Keratinocyte (primary cell): ENCODE measurements around the gene PAM16. TPM values are rescaled to one million over a fixed set of nuclear protein-coding genes. Genes with fewer than 3 reads are reported as not detected.

ENCODE experiments used
- DNase-seq: peaks from one replicate; pipeline ENCODE4 v3.0.0-alpha.2; 2011; ENCODE audit warnings: low read depth, missing footprints, low spot score
- FAIRE-seq: peaks from 2 replicates; lab custom pipeline; 2011; peaks lifted over from hg19 to GRCh38; lab: Jason Lieb, UNC
- H2AFZ ChIP-seq: 2 replicates; pipeline ENCODE4 v1.6.0; 2012; ENCODE audit warnings: low read length, control low read depth, inconsistent platforms; ENCODE audit not compliant: control insufficient read depth
- H3K27ac ChIP-seq: 2 replicates; pipeline ENCODE4 v1.5.1; 2011; ENCODE audit warnings: low read length; ENCODE audit not compliant: control insufficient read depth, insufficient read depth
- H3K27me3 ChIP-seq: 3 replicates; pipeline ENCODE4 v1.6.0; 2011; ENCODE audit warnings: low read length; ENCODE audit not compliant: control insufficient read depth, insufficient read depth; ENCODE audit errors: extremely low read depth
- H3K36me3 ChIP-seq, 2 experiments: 2 replicates in 1 of 2; 3 replicates in 1 of 2; pipeline ENCODE4 v1.5.1; 2011; ENCODE audit warnings: low read length in 2 of 2, mild to moderate bottlenecking in 1 of 2; ENCODE audit not compliant: control insufficient read depth in 2 of 2, insufficient read depth in 2 of 2; ENCODE audit errors: extremely low read depth in 1 of 2
- H3K4me1 ChIP-seq: 3 replicates; pipeline ENCODE4 v1.5.1; 2011; ENCODE audit warnings: low read length; ENCODE audit not compliant: control insufficient read depth, insufficient read depth; ENCODE audit errors: extremely low read depth
- H3K4me2 ChIP-seq: 3 replicates; pipeline ENCODE4 v1.6.0; 2011; ENCODE audit warnings: low read depth, low read length; ENCODE audit not compliant: control insufficient read depth, insufficient read depth; ENCODE audit errors: extremely low read depth
- H3K4me3 ChIP-seq, 3 experiments: fragments of 200-600 bp in 1 of 3; sonication (generic) in 1 of 3; 2 replicates in 2 of 3; 3 replicates in 1 of 3; pipeline ENCODE4 v1.5.1; 2011 to 2016; ENCODE audit warnings: low read length in 3 of 3, mild to moderate bottlenecking in 3 of 3, control low read depth in 2 of 3, inconsistent platforms in 1 of 3, low read depth in 1 of 3, mixed read lengths in 1 of 3, mixed run types in 1 of 3, moderate library complexity in 1 of 3; ENCODE audit not compliant: control insufficient read depth in 2 of 3, insufficient read depth in 2 of 3; ENCODE audit errors: extremely low read depth in 1 of 3
- H3K79me2 ChIP-seq: 2 replicates; pipeline ENCODE4 v1.6.0; 2012; ENCODE audit warnings: low read length; ENCODE audit not compliant: control insufficient read depth, insufficient read depth
- H3K9ac ChIP-seq: 3 replicates; pipeline ENCODE4 v1.6.0; 2011; ENCODE audit warnings: low read length; ENCODE audit not compliant: control insufficient read depth, insufficient read depth; ENCODE audit errors: extremely low read depth
- H3K9me1 ChIP-seq: 3 replicates; pipeline ENCODE4 v1.6.0; 2011; ENCODE audit warnings: low read length; ENCODE audit not compliant: control insufficient read depth, insufficient read depth; ENCODE audit errors: extremely low read depth
- H3K9me3 ChIP-seq: 2 replicates; pipeline ENCODE4 v1.5.1; 2012; ENCODE audit warnings: low read depth, low read length; ENCODE audit not compliant: control insufficient read depth
- H4K20me1 ChIP-seq: 3 replicates; pipeline ENCODE4 v1.6.0; 2011; ENCODE audit warnings: low read length; ENCODE audit not compliant: control insufficient read depth, insufficient read depth; ENCODE audit errors: extremely low read depth
- EZH2 ChIP-seq: IDR thresholded peaks from one replicate; pipeline ENCODE4 v1.6.1; 2012; ENCODE audit warnings: inconsistent platforms, mild to moderate bottlenecking, low read length, moderate library complexity
- dilution Hi-C: fragments of 300-500 bp; cut with MboI; formaldehyde crosslinking; loops from one replicate; pipeline ENCODE4 v1.7.0; 2020; ENCODE audit warnings: low sequenced_read_pairs; ENCODE audit not compliant: extremely low pct_ligation_motif_present
- polyA plus RNA-seq, 5 experiments: library from polyadenylated mRNA; depleted of rRNA in 3 of 5; stranded (reverse) in 3 of 5; stranded (forward) in 1 of 5; unstranded in 1 of 5; fragments of >200 nt; gene quantifications; 1 replicate in 1 of 5; 2 replicates in 3 of 5; 3 replicates in 1 of 5; pipeline versions ENCODE4 v1.2.1 to v1.2.3, GENCODE V29; 2011 to 2012; ENCODE audit warnings: missing spikeins in 2 of 5, low read depth in 1 of 5, low replicate concordance in 1 of 5
- TF ChIP-seq, protein P1 (sequence below), 3 experiments: IDR thresholded peaks in 1 of 3; conservative IDR thresholded peaks in 1 of 3; optimal IDR thresholded peaks in 1 of 3; 2 replicates in 2 of 3; 3 replicates in 1 of 3; pipeline versions ENCODE3 to v1.5.1; 2011; ENCODE audit warnings: low read length in 3 of 3, mild to moderate bottlenecking in 3 of 3, moderate library complexity in 2 of 3, control low read depth in 1 of 3, inconsistent platforms in 1 of 3; ENCODE audit not compliant: insufficient read depth in 2 of 3; ENCODE audit errors: extremely low read depth in 1 of 3

The PAM16 gene
- polyA plus RNA-seq, 1 donor (not counting 4 experiments of a cell fraction or from before 2014, with no cell fraction given), result 32.7 TPM

DNA sequence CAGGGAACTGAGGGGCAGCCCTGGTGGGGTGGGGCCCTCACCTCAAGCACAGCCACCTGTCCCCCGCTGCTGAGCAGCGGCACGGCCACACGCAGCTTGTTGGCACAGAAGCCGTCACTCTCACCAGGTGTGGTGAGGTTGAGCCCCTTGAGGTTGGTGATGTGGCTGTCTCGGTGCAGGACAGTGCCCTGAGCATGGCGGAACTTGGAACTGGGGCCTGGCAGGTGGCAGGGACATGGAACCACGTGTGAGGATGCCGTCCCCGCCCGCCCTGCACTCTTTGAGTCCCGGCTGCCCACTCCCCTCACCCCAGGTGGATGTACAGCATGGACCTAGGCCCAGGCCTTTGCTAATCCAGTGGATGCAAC is 10.8 kb upstream of the PAM16 start:
- Histone ChIP-seq H3K27me3 (no peaks in the 10 kb centered on the region), H4K20me1 (no peaks in the 10 kb centered on the region), H3K9me1 (no peaks in the 10 kb centered on the region), H3K4me1 (no peaks in the 10 kb centered on the region), H3K79me2 (no peaks in the 10 kb centered on the region), H3K9ac (no peak overlapping the region), H3K9me3 (no peaks in the 10 kb centered on the region), H2AFZ (no peak overlapping the region), H3K27ac (no peak overlapping the region), H3K4me3 (no peak overlapping the region), H3K4me2 (no peak overlapping the region), H3K36me3 (peaks cover 5 to 19% of the 10 kb centered on the region in 2 experiments)
- FAIRE-seq (no peak), DNase-seq (no peak)
- TF ChIP-seq, protein P1, sequence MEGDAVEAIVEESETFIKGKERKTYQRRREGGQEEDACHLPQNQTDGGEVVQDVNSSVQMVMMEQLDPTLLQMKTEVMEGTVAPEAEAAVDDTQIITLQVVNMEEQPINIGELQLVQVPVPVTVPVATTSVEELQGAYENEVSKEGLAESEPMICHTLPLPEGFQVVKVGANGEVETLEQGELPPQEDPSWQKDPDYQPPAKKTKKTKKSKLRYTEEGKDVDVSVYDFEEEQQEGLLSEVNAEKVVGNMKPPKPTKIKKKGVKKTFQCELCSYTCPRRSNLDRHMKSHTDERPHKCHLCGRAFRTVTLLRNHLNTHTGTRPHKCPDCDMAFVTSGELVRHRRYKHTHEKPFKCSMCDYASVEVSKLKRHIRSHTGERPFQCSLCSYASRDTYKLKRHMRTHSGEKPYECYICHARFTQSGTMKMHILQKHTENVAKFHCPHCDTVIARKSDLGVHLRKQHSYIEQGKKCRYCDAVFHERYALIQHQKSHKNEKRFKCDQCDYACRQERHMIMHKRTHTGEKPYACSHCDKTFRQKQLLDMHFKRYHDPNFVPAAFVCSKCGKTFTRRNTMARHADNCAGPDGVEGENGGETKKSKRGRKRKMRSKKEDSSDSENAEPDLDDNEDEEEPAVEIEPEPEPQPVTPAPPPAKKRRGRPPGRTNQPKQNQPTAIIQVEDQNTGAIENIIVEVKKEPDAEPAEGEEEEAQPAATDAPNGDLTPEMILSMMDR (optimal IDR thresholded peaks at IDR 0.05 in 1 of 3, IDR thresholded peaks at IDR 0.05 in 1 of 3, conservative IDR thresholded peaks at IDR 0.05 in 1 of 3; ENCODE audit: extremely low read depth in 1 of 3, insufficient read depth in 2 of 3, low read length in 3 of 3), result no peak
- no peak for TF ChIP-seq EZH2
- dilution Hi-C loops, result no loop called here

DNA sequence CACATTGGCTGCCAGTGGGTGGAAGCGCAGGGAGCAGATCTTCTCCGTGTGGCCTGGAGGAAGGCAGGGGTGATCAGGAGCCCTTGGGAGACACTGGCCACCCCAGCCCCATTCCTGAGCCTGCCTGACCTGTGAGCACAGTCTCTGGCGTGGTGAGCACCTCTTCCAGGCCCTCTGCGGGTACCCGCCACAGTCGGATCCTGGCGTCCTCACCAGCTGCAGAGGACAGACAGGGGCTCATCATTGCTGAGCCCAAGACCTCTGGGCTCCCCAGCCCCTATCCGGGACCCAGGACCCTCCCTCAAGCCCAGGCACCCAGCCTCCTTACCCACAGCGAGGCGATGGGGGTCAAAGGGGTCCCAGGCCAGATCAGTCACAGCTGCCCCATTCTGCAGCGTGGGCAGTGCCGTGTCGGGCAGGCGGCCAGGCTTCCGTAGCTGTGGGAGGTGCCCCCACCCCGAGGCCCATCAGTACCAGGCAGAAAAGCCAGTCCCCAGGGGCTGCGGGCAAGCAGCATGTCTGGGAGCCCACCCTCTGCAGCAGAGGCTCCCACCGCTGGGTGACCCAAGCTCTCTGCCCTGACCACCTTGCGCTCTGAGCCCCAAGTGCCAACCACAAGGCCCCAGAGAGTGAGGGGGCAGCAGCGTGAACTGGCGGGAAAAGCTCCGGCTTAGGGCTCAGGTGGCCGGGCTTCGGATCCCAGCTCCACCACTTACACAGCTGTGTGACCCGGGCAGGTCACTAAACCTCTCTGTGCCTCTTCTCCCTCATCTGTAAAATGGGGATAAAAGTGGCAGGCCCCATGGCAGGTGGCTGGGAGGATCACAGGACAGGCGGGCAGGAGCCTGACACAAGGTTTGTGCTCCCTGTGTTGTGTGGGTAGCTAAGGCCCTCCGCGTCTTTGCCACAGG is 10.2 kb upstream of the PAM16 start:
- Histone ChIP-seq H3K27me3 (no peaks in the 10 kb centered on the region), H3K4me3 (no peak overlapping the region), H2AFZ (no peak overlapping the region), H3K27ac (no peak overlapping the region), H3K4me1 (no peaks in the 10 kb centered on the region), H3K9ac (no peak overlapping the region), H3K4me2 (no peak overlapping the region), H4K20me1 (no peaks in the 10 kb centered on the region), H3K9me3 (no peaks in the 10 kb centered on the region), H3K9me1 (no peaks in the 10 kb centered on the region), H3K79me2 (no peaks in the 10 kb centered on the region), H3K36me3 (peaks cover 5 to 23% of the 10 kb centered on the region in 2 experiments)
- TF ChIP-seq, protein P1 (optimal IDR thresholded peaks at IDR 0.05 in 1 of 3, IDR thresholded peaks at IDR 0.05 in 1 of 3, conservative IDR thresholded peaks at IDR 0.05 in 1 of 3; ENCODE audit: extremely low read depth in 1 of 3, insufficient read depth in 2 of 3, low read length in 3 of 3), result no peak
- no peak for TF ChIP-seq EZH2
- dilution Hi-C loops, result no loop called here
- DNase-seq, result no peak
- FAIRE-seq, result no peak
